ENCODE results near the gene ATP2B2.

The ATP2B2 gene

DNA sequence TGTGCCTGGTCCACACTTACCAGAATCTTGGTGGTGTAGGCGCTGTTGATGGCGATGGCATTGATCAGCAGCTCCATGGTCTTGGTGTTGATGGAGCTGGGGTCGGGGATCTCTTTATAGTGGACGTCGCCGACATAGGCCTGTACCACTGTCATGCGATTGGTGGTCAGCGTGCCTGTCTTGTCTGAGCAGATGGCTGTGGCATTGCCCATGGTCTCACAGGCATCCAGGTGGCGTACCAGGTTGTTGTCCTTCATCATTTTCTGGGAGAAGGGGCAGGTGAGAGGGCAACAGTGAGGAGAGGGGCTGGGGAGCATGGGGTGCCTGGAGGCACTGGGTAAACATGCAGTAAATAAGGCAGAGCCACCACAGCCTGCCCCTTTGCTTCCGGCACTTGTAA lies 133.6 kb downstream of the ATP2B2 start:
- no peaks in the 10 kb centered on the region for H3K9me3 Mint-ChIP-seq
- H3K27me3 Mint-ChIP-seq (ENCODE audit: low read depth): peaks cover 17% of the 10 kb centered on the region
- TF ChIP-seq, protein P1, sequence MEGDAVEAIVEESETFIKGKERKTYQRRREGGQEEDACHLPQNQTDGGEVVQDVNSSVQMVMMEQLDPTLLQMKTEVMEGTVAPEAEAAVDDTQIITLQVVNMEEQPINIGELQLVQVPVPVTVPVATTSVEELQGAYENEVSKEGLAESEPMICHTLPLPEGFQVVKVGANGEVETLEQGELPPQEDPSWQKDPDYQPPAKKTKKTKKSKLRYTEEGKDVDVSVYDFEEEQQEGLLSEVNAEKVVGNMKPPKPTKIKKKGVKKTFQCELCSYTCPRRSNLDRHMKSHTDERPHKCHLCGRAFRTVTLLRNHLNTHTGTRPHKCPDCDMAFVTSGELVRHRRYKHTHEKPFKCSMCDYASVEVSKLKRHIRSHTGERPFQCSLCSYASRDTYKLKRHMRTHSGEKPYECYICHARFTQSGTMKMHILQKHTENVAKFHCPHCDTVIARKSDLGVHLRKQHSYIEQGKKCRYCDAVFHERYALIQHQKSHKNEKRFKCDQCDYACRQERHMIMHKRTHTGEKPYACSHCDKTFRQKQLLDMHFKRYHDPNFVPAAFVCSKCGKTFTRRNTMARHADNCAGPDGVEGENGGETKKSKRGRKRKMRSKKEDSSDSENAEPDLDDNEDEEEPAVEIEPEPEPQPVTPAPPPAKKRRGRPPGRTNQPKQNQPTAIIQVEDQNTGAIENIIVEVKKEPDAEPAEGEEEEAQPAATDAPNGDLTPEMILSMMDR (IDR thresholded peaks at IDR 0.05; ENCODE audit: unreplicated experiment in 3 of 3): no peak

GRCh38 chr3:10371167-10371566 lies 134.2 kb downstream of the ATP2B2 start:
- TF ChIP-seq, protein P1 (IDR thresholded peaks at IDR 0.05; ENCODE audit: unreplicated experiment in 3 of 3): no peak
- no peaks in the 10 kb centered on the region for H3K9me3 Mint-ChIP-seq
- H3K27ac Mint-ChIP-seq: no peak overlapping the region
- no peaks in the 10 kb centered on the region for H3K36me3 Mint-ChIP-seq (ENCODE audit: low read depth)
- H3K4me3 Mint-ChIP-seq: no peak overlapping the region
- H3K27me3 Mint-ChIP-seq (ENCODE audit: low read depth): peaks cover 17% of the 10 kb centered on the region
- H3K4me1 Mint-ChIP-seq: peaks cover 5% of the 10 kb centered on the region

More for the DNA sequence above, 133.6 kb downstream of the ATP2B2 start:
- no peak overlapping the region for H3K27ac Mint-ChIP-seq
- H3K4me1 Mint-ChIP-seq: no peaks in the 10 kb centered on the region
- H3K36me3 Mint-ChIP-seq (ENCODE audit: low read depth): no peaks in the 10 kb centered on the region
- no peak overlapping the region for H3K4me3 Mint-ChIP-seq

DNA sequence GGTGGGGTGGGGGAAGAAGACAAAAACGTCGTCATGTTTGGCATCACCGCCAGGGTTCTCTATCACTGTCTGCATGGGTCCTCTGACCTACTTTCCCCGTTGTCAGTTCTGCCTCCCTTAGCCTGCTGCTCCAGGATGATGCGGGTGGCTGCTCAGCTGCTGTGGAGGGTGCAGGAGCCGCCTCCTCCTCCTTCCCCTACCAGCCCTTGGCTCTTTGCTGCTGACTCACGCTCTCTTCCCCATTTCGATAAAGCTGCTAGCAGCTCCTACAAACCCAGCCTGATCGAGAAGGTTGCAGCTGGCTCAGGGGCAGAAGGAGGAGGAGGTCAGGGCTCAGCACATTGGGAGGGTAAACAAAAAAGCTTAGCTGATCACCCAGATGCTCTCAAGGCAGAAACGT lies 135.0 kb downstream of the ATP2B2 start:
- no peak overlapping the region for H3K27ac Mint-ChIP-seq
- TF ChIP-seq, protein P1 (IDR thresholded peaks at IDR 0.05; ENCODE audit: unreplicated experiment in 3 of 3): no peak
- peaks cover 17% of the 10 kb centered on the region for H3K27me3 Mint-ChIP-seq (ENCODE audit: low read depth)
- H3K36me3 Mint-ChIP-seq (ENCODE audit: low read depth): no peaks in the 10 kb centered on the region
- no peaks in the 10 kb centered on the region for H3K9me3 Mint-ChIP-seq
- no peak overlapping the region for H3K4me3 Mint-ChIP-seq
- peaks cover 5% of the 10 kb centered on the region for H3K4me1 Mint-ChIP-seq

DNA sequence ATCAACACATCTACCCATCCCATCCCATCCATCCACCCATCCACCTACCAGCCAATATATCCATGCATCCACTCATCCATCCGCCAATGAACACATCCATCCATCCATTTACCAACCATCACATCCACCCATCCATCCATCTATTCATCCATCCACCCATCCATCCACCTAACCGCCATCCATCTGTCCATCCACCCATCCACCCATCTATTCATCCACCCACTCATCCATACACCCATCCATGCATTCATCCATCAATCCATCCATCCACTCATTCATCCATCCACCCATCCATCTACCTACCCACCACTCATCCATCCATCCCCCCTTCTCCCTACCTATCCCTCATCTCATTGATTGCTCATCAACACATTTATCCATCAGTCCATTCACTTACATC lies 136.9 kb downstream of the ATP2B2 start:
- Mint-ChIP-seq H3K27ac (no peak overlapping the region), H3K4me1 (peaks cover 5% of the 10 kb centered on the region), H3K9me3 (peaks cover under 1% of the 10 kb centered on the region), H3K27me3 (ENCODE audit: low read depth) (peaks cover 17% of the 10 kb centered on the region), H3K4me3 (no peak overlapping the region), H3K36me3 (ENCODE audit: low read depth) (no peaks in the 10 kb centered on the region)
- TF ChIP-seq, protein P1 (IDR thresholded peaks at IDR 0.05; ENCODE audit: unreplicated experiment in 3 of 3): no peak

DNA sequence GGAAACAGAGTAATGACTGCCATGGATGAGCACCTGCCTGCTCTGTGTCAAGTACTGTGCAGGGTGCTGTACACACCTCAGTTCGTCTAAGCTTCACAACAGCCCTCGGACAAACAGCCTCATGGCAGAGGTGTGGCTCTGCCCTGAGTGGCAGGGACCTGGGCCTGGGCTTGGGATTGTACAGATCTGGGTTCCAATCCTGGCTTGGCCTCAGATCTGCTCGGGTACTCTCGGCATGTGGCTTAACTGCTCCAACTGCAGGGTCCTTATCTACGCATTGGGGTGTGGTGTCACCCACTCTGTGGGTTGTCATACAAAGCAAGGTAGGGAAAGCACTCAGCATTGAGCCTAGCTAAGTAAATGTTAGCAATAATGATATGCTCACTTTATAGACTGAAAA lies 137.9 kb downstream of the ATP2B2 start:
- Mint-ChIP-seq H3K27me3 (ENCODE audit: low read depth) (peaks cover 17% of the 10 kb centered on the region), H3K27ac (no peak overlapping the region), H3K9me3 (peaks cover 3% of the 10 kb centered on the region), H3K4me1 (peaks cover 5% of the 10 kb centered on the region), H3K36me3 (ENCODE audit: low read depth) (no peaks in the 10 kb centered on the region), H3K4me3 (no peak overlapping the region)
- TF ChIP-seq, protein P1 (IDR thresholded peaks at IDR 0.05; ENCODE audit: unreplicated experiment in 3 of 3): no peak

- TF ChIP-seq, protein P1 (IDR thresholded peaks at IDR 0.05; ENCODE audit: unreplicated experiment in 3 of 3): no peak
- Mint-ChIP-seq H3K4me3 (no peak overlapping the region), H3K27me3 (ENCODE audit: low read depth) (peaks cover 17% of the 10 kb centered on the region)
Observed at GRCh38 chr3:10366651-10367101, 138.7 kb downstream of the ATP2B2 start.

More at GRCh38 chr3:10366651-10367101, 138.7 kb downstream of the ATP2B2 start:
- Mint-ChIP-seq H3K36me3 (ENCODE audit: low read depth) (no peaks in the 10 kb centered on the region), H3K9me3 (peaks cover 6% of the 10 kb centered on the region), H3K27ac (no peak overlapping the region), H3K4me1 (peaks cover 5% of the 10 kb centered on the region)

Data from nephron (organoid).